OCI-LY7 (cell line): Measurements from ENCODE around the gene C10orf90. TPM values are rescaled to one million over a fixed set of nuclear protein-coding genes. Genes with fewer than 3 reads are reported as not detected.

Source experiments
- BruUV-seq: library from RNA; stranded (reverse); fragments of 400-500 nt; replicated peaks from 2 replicates; lab custom pipeline; 2021; lab: Mats Ljungman, UMichigan
- CTCF ChIA-PET: fragments of 300-600 bp; sonication (Branson Sonifier 250); formaldehyde crosslinking; loops from one replicate; lab custom pipeline; 2022; ENCODE audit warnings: antibody characterized with exemption; ENCODE audit not compliant: unreplicated experiment; lab: Charles Lee
- POLR2A ChIA-PET: fragments of 300-600 bp; sonication (Branson Sonifier 250); formaldehyde crosslinking; loops from one replicate; lab custom pipeline; 2022; ENCODE audit warnings: antibody characterized with exemption; lab: Charles Lee
- DNase-seq: peaks from one replicate; pipeline ENCODE4 v3.0.0-alpha.2; 2015; ENCODE audit warnings: low spot score
- H2AFZ ChIP-seq: fragments of 200-600 bp; sonication (generic), shearing (Covaris generic); 2 replicates; pipeline ENCODE4 v1.6.1; 2014; ENCODE audit warnings: mild to moderate bottlenecking, antibody characterized with exemption, low read length, moderate library complexity
- H3K27ac ChIP-seq: fragments of 200-600 bp; sonication (generic); 2 replicates; pipeline ENCODE4 v1.5.1; 2014; ENCODE audit warnings: mixed run types, low read depth, mild to moderate bottlenecking, moderate library complexity, low read length, inconsistent platforms; ENCODE audit not compliant: poor library complexity, severe bottlenecking
- H3K36me3 ChIP-seq: fragments of 200-600 bp; sonication (generic); 2 replicates; pipeline ENCODE4 v1.6.1; 2014; ENCODE audit warnings: mild to moderate bottlenecking, antibody characterized with exemption, low read length, moderate library complexity, mixed read lengths; ENCODE audit not compliant: insufficient read depth
- H3K4me1 ChIP-seq: fragments of 200-600 bp; sonication (generic); 2 replicates; pipeline ENCODE4 v1.5.1; 2014; ENCODE audit warnings: mild to moderate bottlenecking, low read length; ENCODE audit not compliant: insufficient read depth, poor library complexity, severe bottlenecking
- H3K4me2 ChIP-seq: fragments of 200-600 bp; sonication (generic); 2 replicates; pipeline ENCODE4 v1.6.1; 2014; ENCODE audit warnings: mild to moderate bottlenecking, low read length
- H3K4me3 ChIP-seq: fragments of 200-600 bp; sonication (generic); 2 replicates; pipeline ENCODE4 v1.5.1; 2014; ENCODE audit warnings: mild to moderate bottlenecking, low read depth, low read length; ENCODE audit not compliant: poor library complexity, severe bottlenecking
- H3K79me2 ChIP-seq: fragments of 200-600 bp; sonication (generic); 2 replicates; pipeline ENCODE4 v1.6.1; 2016; ENCODE audit warnings: low read depth, mild to moderate bottlenecking, low read length, moderate library complexity, mixed read lengths; ENCODE audit not compliant: insufficient read depth
- H3K9me2 ChIP-seq: fragments of 200-600 bp; sonication (generic); 2 replicates; pipeline ENCODE4 v1.6.1; 2016; ENCODE audit warnings: mild to moderate bottlenecking, low read length, mixed read lengths; ENCODE audit not compliant: insufficient read depth
- H3K9me3 ChIP-seq: fragments of 200-600 bp; sonication (generic); 2 replicates; pipeline ENCODE4 v1.6.1; 2014; ENCODE audit warnings: mild to moderate bottlenecking, mixed run types, low read length, mixed read lengths
- H4K20me1 ChIP-seq: fragments of 200-600 bp; sonication (generic); 2 replicates; pipeline ENCODE4 v1.6.1; 2014; ENCODE audit warnings: mild to moderate bottlenecking, antibody characterized with exemption, low read length, moderate library complexity, mixed read lengths; ENCODE audit not compliant: insufficient read depth
- CTCF ChIP-seq: fragments of 200-600 bp; sonication (generic); conservative IDR thresholded peaks from 2 replicates; pipeline ENCODE4 v1.5.1; 2014; ENCODE audit warnings: mild to moderate bottlenecking, antibody characterized with exemption, low read length, moderate library complexity, mixed read lengths
- EZH2phosphoT487 ChIP-seq: fragments of 200-600 bp; sonication (generic); IDR thresholded peaks from 2 replicates; pipeline ENCODE4 v1.6.1; 2018; ENCODE audit warnings: low read depth, borderline replicate concordance, mild to moderate bottlenecking, mixed run types, antibody characterized with exemption, low read length, moderate library complexity, mixed read lengths
- intact Hi-C: fragments of 100-400 bp; cut with micrococcal nuclease; formaldehyde crosslinking; loops from one replicate; pipeline ENCODE4 v1.10.0; 2022; ENCODE audit not compliant: unreplicated experiment
- total RNA-seq, 2 experiments: library from RNA; depleted of rRNA in 1 of 2; stranded (reverse); fragments of >200 nt in 1 of 2; shearing (Covaris generic) in 1 of 2; gene quantifications; 2 replicates each; pipeline ENCODE4 v1.2.3, GENCODE V29; 2014 to 2022

C10orf90 gene
- total RNA-seq, 2 experiments from 2014 or later, result not detected

GRCh38 chr10:126459878-126460481 lies 210.5 kb downstream of the C10orf90 start:
- H3K36me3 ChIP-seq, result no peaks in the 10 kb centered on the region
- ChIA-PET POLR2A (no interaction called here), CTCF (no interaction called here)
- intact Hi-C loops, result no loop called here
- TF ChIP-seq CTCF (no peak), EZH2phosphoT487 (no peak)
- H3K4me1 ChIP-seq, result no peaks in the 10 kb centered on the region
- no peak overlapping the region for H3K4me2 ChIP-seq
- no peak overlapping the region for H3K27ac ChIP-seq
- no peak overlapping the region for H3K4me3 ChIP-seq
- no peak overlapping the region for H2AFZ ChIP-seq
- H3K9me3 ChIP-seq, result no peaks in the 10 kb centered on the region
- no peaks in the 10 kb centered on the region for H4K20me1 ChIP-seq
- BruUV-seq, result no TSS peak
- DNase-seq, result no peak
- no peaks in the 10 kb centered on the region for H3K9me2 ChIP-seq
- H3K79me2 ChIP-seq, result no peaks in the 10 kb centered on the region

DNA sequence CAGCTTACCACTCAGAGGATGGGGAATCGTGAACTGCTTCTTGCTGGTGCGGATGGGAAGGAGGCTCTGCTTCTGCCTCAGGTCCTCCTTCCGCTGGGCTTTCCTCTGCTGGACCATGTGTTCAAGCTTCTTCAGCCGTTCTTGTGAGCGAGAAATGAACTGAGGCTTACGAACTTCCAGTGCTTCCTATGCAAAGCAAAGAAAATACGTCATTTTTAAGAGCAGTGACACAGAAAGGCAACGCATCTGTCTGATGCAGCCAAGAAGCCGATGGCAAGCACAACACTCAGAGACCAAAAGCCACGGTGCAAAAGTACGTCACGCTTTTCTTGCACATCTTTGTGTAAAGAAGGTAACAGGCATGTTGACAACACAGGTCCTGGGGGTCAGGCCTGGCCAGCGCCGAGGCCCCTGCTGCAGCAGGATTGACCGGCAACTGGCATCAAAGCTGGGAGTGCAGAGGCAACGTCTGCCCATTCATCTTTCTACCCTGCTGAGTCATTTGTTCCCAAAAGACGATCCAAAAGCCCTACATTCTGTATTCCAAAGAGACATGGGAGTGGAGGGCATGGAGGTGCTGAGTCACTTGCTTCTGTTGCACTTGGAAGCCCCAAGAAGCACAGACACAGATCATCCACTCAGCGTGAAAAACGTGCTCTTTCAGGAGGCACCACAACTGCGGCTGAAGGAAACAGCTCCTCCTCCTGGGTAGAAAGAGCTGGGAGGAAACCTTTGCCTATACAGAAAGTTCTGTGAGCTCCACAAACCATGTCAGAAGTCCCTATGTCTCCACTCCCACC lies 211.3 kb downstream of the C10orf90 start:
- H3K4me2 ChIP-seq, result no peak overlapping the region
- intact Hi-C loops, result no loop called here
- TF ChIP-seq CTCF (no peak), EZH2phosphoT487 (no peak)
- H3K27ac ChIP-seq, result no peak overlapping the region
- H3K79me2 ChIP-seq, result no peaks in the 10 kb centered on the region
- H3K9me3 ChIP-seq, result no peaks in the 10 kb centered on the region
- H3K9me2 ChIP-seq, result no peaks in the 10 kb centered on the region
- no peak overlapping the region for H3K4me3 ChIP-seq
- no peaks in the 10 kb centered on the region for H3K4me1 ChIP-seq
- ChIA-PET POLR2A (no interaction called here), CTCF (no interaction called here)
- no TSS peak for BruUV-seq
- DNase-seq, result no peak
- H4K20me1 ChIP-seq, result no peaks in the 10 kb centered on the region
- H2AFZ ChIP-seq, result no peak overlapping the region
- H3K36me3 ChIP-seq, result no peaks in the 10 kb centered on the region

GRCh38 chr10:126458466-126458865 lies 212.0 kb downstream of the C10orf90 start:
- Histone ChIP-seq H3K36me3 (no peaks in the 10 kb centered on the region), H3K9me2 (no peaks in the 10 kb centered on the region), H2AFZ (no peak overlapping the region), H3K27ac (no peak overlapping the region), H3K4me3 (no peak overlapping the region), H3K9me3 (no peaks in the 10 kb centered on the region), H4K20me1 (no peaks in the 10 kb centered on the region), H3K79me2 (no peaks in the 10 kb centered on the region), H3K4me1 (no peaks in the 10 kb centered on the region), H3K4me2 (no peak overlapping the region)
- no TSS peak for BruUV-seq
- intact Hi-C loops, result no loop called here
- DNase-seq, result no peak
- no peak for TF ChIP-seq EZH2phosphoT487
- POLR2A ChIA-PET, result no interaction called here
- CTCF ChIA-PET, result no interaction called here
